ENCODE measurements around the gene SORCS2.
A peak's percentile ranks its signal among the peaks of the same experiment; 100 is the strongest.

The SORCS2 gene

GRCh38 chr4:7491915-7492314 lies 299.6 kb downstream of the SORCS2 start:
- TF ChIP-seq CEBPB (IDR thresholded peaks at IDR 0.05), result no peak
- TF ChIP-seq TEAD4 (IDR thresholded peaks at IDR 0.05), result no peak
- no peak for TF ChIP-seq EGR1 (IDR thresholded peaks at IDR 0.05)
- TF ChIP-seq EP300 (IDR thresholded peaks at IDR 0.05; ENCODE audit: borderline replicate concordance), result no peak
- TF ChIP-seq CREB1 (IDR thresholded peaks at IDR 0.05; ENCODE audit: low read depth), result no peak
- TF ChIP-seq, protein P1, sequence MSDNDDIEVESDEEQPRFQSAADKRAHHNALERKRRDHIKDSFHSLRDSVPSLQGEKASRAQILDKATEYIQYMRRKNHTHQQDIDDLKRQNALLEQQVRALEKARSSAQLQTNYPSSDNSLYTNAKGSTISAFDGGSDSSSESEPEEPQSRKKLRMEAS (IDR thresholded peaks at IDR 0.05), result no peak
- TF ChIP-seq, protein P2, sequence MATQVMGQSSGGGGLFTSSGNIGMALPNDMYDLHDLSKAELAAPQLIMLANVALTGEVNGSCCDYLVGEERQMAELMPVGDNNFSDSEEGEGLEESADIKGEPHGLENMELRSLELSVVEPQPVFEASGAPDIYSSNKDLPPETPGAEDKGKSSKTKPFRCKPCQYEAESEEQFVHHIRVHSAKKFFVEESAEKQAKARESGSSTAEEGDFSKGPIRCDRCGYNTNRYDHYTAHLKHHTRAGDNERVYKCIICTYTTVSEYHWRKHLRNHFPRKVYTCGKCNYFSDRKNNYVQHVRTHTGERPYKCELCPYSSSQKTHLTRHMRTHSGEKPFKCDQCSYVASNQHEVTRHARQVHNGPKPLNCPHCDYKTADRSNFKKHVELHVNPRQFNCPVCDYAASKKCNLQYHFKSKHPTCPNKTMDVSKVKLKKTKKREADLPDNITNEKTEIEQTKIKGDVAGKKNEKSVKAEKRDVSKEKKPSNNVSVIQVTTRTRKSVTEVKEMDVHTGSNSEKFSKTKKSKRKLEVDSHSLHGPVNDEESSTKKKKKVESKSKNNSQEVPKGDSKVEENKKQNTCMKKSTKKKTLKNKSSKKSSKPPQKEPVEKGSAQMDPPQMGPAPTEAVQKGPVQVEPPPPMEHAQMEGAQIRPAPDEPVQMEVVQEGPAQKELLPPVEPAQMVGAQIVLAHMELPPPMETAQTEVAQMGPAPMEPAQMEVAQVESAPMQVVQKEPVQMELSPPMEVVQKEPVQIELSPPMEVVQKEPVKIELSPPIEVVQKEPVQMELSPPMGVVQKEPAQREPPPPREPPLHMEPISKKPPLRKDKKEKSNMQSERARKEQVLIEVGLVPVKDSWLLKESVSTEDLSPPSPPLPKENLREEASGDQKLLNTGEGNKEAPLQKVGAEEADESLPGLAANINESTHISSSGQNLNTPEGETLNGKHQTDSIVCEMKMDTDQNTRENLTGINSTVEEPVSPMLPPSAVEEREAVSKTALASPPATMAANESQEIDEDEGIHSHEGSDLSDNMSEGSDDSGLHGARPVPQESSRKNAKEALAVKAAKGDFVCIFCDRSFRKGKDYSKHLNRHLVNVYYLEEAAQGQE (IDR thresholded peaks at IDR 0.05; ENCODE audit: low read depth), result no peak
- no peak for TF ChIP-seq YY1 (IDR thresholded peaks at IDR 0.05; ENCODE audit: low read depth)

DNA sequence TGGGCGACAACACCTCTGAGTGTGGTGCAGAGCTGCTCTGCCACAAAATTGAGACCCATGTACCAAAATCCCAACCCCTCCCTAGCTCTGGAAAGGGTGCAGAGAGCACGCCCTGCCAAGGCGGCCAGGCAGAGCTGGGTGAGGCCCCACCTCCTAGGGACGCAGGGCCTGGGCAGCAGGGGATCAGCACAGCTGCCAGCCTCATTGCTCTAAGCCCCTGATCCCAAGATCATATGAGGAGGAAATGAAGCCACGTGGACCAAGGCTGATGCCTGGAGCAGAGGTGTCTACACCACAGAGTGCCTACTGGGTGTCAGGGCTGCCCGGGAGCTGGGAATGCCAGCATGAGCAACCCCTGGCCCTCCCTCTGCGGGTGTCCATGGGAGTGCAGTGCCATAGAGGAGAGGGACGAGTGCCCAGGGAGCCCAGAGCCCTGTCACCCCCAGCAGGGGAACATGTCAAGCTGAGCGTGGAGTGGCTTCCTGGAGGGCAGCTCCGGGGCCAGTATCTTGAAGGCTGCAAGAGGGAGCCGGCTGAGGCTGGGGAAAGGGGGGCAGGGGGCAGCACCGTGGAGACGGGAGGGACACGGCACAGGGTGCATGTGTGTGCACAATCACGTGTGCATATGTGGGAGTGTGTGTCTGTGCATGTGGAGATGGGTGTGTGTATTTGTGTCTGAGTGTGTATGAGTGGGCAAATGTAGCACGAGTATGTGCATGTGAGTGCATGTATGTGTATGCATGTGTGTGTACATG lies 306.3 kb downstream of the SORCS2 start:
- no peak for TF ChIP-seq ZBTB7A (IDR thresholded peaks at IDR 0.05; ENCODE audit: low read depth)
- TF ChIP-seq, protein P3, sequence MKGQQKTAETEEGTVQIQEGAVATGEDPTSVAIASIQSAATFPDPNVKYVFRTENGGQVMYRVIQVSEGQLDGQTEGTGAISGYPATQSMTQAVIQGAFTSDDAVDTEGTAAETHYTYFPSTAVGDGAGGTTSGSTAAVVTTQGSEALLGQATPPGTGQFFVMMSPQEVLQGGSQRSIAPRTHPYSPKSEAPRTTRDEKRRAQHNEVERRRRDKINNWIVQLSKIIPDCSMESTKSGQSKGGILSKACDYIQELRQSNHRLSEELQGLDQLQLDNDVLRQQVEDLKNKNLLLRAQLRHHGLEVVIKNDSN (IDR thresholded peaks at IDR 0.05), result peak; percentile 60

- no peak for TF ChIP-seq ZBTB7A (IDR thresholded peaks at IDR 0.05; ENCODE audit: low read depth)
- TF ChIP-seq, protein P3 (IDR thresholded peaks at IDR 0.05), result no peak
Measured at GRCh38 chr4:7499661-7500060, 307.3 kb downstream of the SORCS2 start.

DNA sequence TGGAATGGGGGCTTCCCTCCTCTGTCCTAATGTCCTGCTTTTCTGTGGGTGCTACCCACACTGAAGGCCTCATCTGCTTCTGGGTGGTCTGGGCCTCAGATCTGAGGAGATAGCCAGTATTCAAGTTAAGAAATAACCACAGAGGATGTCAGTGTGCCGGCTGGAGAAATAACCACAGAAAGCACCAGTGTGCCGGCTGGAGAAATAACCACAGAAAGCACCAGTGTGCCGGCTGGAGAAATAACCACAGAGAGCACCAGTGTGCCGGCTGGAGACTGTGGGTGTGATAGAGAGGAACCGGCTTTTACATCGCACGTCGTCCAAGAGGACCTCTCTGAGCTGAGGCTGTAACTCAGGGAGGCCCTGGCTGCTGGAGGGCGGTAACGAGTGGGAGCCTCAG lies 308.1 kb downstream of the SORCS2 start:
- TF ChIP-seq, protein P1 (IDR thresholded peaks at IDR 0.05), result no peak
- TF ChIP-seq, protein P2 (IDR thresholded peaks at IDR 0.05; ENCODE audit: low read depth), result no peak
- TF ChIP-seq CEBPB (IDR thresholded peaks at IDR 0.05) (no peak), NFIC (IDR thresholded peaks at IDR 0.05) (no peak), TAF1 (IDR thresholded peaks at IDR 0.05; ENCODE audit: low read depth) (no peak), FOXM1 (IDR thresholded peaks at IDR 0.05; ENCODE audit: borderline replicate concordance, low read depth) (no peak), TCF12 (IDR thresholded peaks at IDR 0.05; ENCODE audit: low read depth) (no peak), EP300 (IDR thresholded peaks at IDR 0.05; ENCODE audit: borderline replicate concordance) (no peak), EGR1 (IDR thresholded peaks at IDR 0.05) (no peak), TEAD4 (IDR thresholded peaks at IDR 0.05) (no peak), YY1 (IDR thresholded peaks at IDR 0.05; ENCODE audit: low read depth) (no peak), CREB1 (IDR thresholded peaks at IDR 0.05; ENCODE audit: low read depth) (no peak), RAD21 (IDR thresholded peaks at IDR 0.05; ENCODE audit: low read depth) (no peak), ZBTB7A (IDR thresholded peaks at IDR 0.05; ENCODE audit: low read depth) (no peak)
- TF ChIP-seq, protein P3 (IDR thresholded peaks at IDR 0.05), result no peak

DNA sequence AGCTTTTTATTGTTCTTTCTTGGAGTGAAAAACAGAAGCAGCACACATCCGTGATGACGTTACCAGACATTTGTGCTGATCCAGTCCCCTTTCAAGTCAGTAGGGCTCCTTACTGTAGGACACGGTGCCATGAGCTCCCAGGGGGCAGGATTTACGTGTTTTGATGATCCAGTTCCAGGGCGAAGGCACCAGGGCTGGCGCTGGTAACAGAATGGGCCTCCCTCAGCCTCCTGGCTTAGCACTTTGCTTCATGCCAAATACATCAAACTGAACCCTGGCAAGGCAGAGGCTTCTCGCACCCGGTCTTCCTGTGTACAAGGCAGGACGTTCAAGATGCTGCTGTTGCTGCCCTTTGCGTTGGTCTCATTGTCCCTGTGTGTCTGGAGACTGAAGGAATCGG lies 309.0 kb downstream of the SORCS2 start:
- TF ChIP-seq TCF12 (IDR thresholded peaks at IDR 0.05; ENCODE audit: low read depth), result no peak

GRCh38 chr4:7501873-7502272 lies 309.5 kb downstream of the SORCS2 start:
- TF ChIP-seq FOXM1 (IDR thresholded peaks at IDR 0.05; ENCODE audit: borderline replicate concordance, low read depth), result no peak
- no peak for TF ChIP-seq YY1 (IDR thresholded peaks at IDR 0.05; ENCODE audit: low read depth)
- TF ChIP-seq CEBPB (IDR thresholded peaks at IDR 0.05), result no peak
- TF ChIP-seq EGR1 (IDR thresholded peaks at IDR 0.05), result no peak
- no peak for TF ChIP-seq ZBTB7A (IDR thresholded peaks at IDR 0.05; ENCODE audit: low read depth)
- TF ChIP-seq, protein P2 (IDR thresholded peaks at IDR 0.05; ENCODE audit: low read depth), result no peak
- TF ChIP-seq, protein P1 (IDR thresholded peaks at IDR 0.05), result no peak
- no peak for TF ChIP-seq TCF12 (IDR thresholded peaks at IDR 0.05; ENCODE audit: low read depth)
- no peak for TF ChIP-seq TAF1 (IDR thresholded peaks at IDR 0.05; ENCODE audit: low read depth)
- TF ChIP-seq, protein P3 (IDR thresholded peaks at IDR 0.05), result no peak
- no peak for TF ChIP-seq CREB1 (IDR thresholded peaks at IDR 0.05; ENCODE audit: low read depth)
- TF ChIP-seq NFIC (IDR thresholded peaks at IDR 0.05), result no peak
- TF ChIP-seq RAD21 (IDR thresholded peaks at IDR 0.05; ENCODE audit: low read depth), result no peak

Measured in Ishikawa (cell line).